ENCODE measurements around the gene NADSYN1.

GRCh38 chr11:71484248-71485062 is 31.5 kb downstream of the NADSYN1 start:
- TF ChIP-seq CTCF (tag by site-specific recombination; IDR thresholded peaks at IDR 0.05) (no peak), REST (tag by site-specific recombination; IDR thresholded peaks at IDR 0.05) (no peak), BCL11A (tag by site-specific recombination; IDR thresholded peaks at IDR 0.05; ENCODE audit: low read depth) (no peak), YY1 (tag by site-specific recombination; IDR thresholded peaks at IDR 0.05) (no peak), ZNF670 (tag by site-specific recombination; IDR thresholded peaks at IDR 0.05; ENCODE audit: low read depth) (no peak), REPIN1 (tag by site-specific recombination; IDR thresholded peaks at IDR 0.05; ENCODE audit: low read depth) (no peak), KLF10 (tag by site-specific recombination; IDR thresholded peaks at IDR 0.05) (no peak), ZNF510 (tag by site-specific recombination; IDR thresholded peaks at IDR 0.05; ENCODE audit: insufficient replicate concordance) (no peak)
